Duodenal mucosa (tissue), 2 donors: Measurements from ENCODE around the gene CYTH4.

ENCODE experiments used
- H3K27ac ChIP-seq: one replicate; pipeline ENCODE4 v1.7.0; 2013; ENCODE audit warnings: low read depth, low read length
- H3K27me3 ChIP-seq, 2 donors: one replicate each; pipeline ENCODE4 v1.7.0; 2013; ENCODE audit warnings: low read length in 2 of 2, control low read depth in 1 of 2; ENCODE audit not compliant: insufficient read depth in 2 of 2, control insufficient read depth in 1 of 2
- H3K36me3 ChIP-seq, 2 donors: one replicate each; pipeline ENCODE4 v1.7.0; 2013; ENCODE audit warnings: low read length in 2 of 2, control low read depth in 1 of 2; ENCODE audit not compliant: insufficient read depth in 2 of 2, control insufficient read depth in 1 of 2
- H3K4me1 ChIP-seq, 2 donors: one replicate each; pipeline ENCODE4 v1.7.0; 2013; ENCODE audit warnings: low read length in 2 of 2, control low read depth in 1 of 2; ENCODE audit not compliant: insufficient read depth in 2 of 2, control insufficient read depth in 1 of 2
- H3K4me3 ChIP-seq, 2 donors: one replicate each; pipeline ENCODE4 v1.7.0; 2013; ENCODE audit warnings: low read length in 2 of 2, low read depth in 1 of 2
- H3K9ac ChIP-seq, 2 donors: one replicate each; pipeline ENCODE4 v1.7.0; 2013; ENCODE audit warnings: low read length in 2 of 2, low read depth in 1 of 2
- H3K9me3 ChIP-seq, 2 donors: one replicate each; pipeline ENCODE4 v1.7.0; 2013; ENCODE audit warnings: low read length in 2 of 2, control low read depth in 1 of 2; ENCODE audit not compliant: control insufficient read depth in 1 of 2

The CYTH4 gene

GRCh38 chr22:37299969-37300509 is 17.7 kb downstream of the CYTH4 start:
- no peak overlapping the region for H3K4me3 ChIP-seq
- H3K27me3 ChIP-seq = no peaks in the 10 kb centered on the region
- H3K9me3 ChIP-seq = no peaks in the 10 kb centered on the region
- peaks cover 0 to 14% of the 10 kb centered on the region in 2 donors for H3K4me1 ChIP-seq
- H3K36me3 ChIP-seq = peaks cover 0 to 14% of the 10 kb centered on the region in 2 donors
- H3K27ac ChIP-seq = no peak overlapping the region
- H3K9ac ChIP-seq = peak overlapping the region in 1 of 2 donors; percentile 21

GRCh38 chr22:37300551-37301017 is 18.3 kb downstream of the CYTH4 start:
- Histone ChIP-seq H3K9ac (no peak overlapping the region), H3K36me3 (peaks cover 0 to 14% of the 10 kb centered on the region in 2 donors), H3K27me3 (no peaks in the 10 kb centered on the region), H3K4me3 (no peak overlapping the region), H3K27ac (no peak overlapping the region), H3K9me3 (no peaks in the 10 kb centered on the region), H3K4me1 (peaks cover 0 to 14% of the 10 kb centered on the region in 2 donors)

- no peak overlapping the region for H3K27ac ChIP-seq
Measured at GRCh38 chr22:37301144-37301830, 19.0 kb downstream of the CYTH4 start.

GRCh38 chr22:37302674-37303555 is 20.6 kb downstream of the CYTH4 start:
- Histone ChIP-seq H3K36me3 (no peaks in the 10 kb centered on the region), H3K4me1 (peaks cover 21 to 30% of the 10 kb centered on the region in 2 donors), H3K27ac (no peak overlapping the region), H3K9ac (no peak overlapping the region), H3K4me3 (no peak overlapping the region), H3K27me3 (no peaks in the 10 kb centered on the region), H3K9me3 (no peaks in the 10 kb centered on the region)

More at GRCh38 chr22:37301144-37301830, 19.0 kb downstream of the CYTH4 start:
- Histone ChIP-seq H3K9ac (no peak overlapping the region), H3K4me1 (peaks cover 7 to 19% of the 10 kb centered on the region in 2 donors), H3K9me3 (no peaks in the 10 kb centered on the region), H3K4me3 (no peak overlapping the region), H3K27me3 (no peaks in the 10 kb centered on the region), H3K36me3 (peaks cover 0 to 10% of the 10 kb centered on the region in 2 donors)

- Histone ChIP-seq H3K36me3 (no peaks in the 10 kb centered on the region), H3K9ac (no peak overlapping the region), H3K27me3 (no peaks in the 10 kb centered on the region), H3K4me3 (no peak overlapping the region), H3K27ac (no peak overlapping the region), H3K9me3 (no peaks in the 10 kb centered on the region), H3K4me1 (peaks cover 30 to 33% of the 10 kb centered on the region in 2 donors)
Measured at GRCh38 chr22:37303821-37304274, 21.5 kb downstream of the CYTH4 start.

GRCh38 chr22:37304595-37305343 is 22.5 kb downstream of the CYTH4 start:
- H3K27me3 ChIP-seq = no peaks in the 10 kb centered on the region
- no peak overlapping the region for H3K4me3 ChIP-seq
- H3K9me3 ChIP-seq = no peaks in the 10 kb centered on the region
- H3K36me3 ChIP-seq = no peaks in the 10 kb centered on the region
- H3K27ac ChIP-seq = no peak overlapping the region
- H3K9ac ChIP-seq = no peak overlapping the region
- peaks cover 30 to 40% of the 10 kb centered on the region in 2 donors for H3K4me1 ChIP-seq

GRCh38 chr22:37305887-37306286 is 23.6 kb downstream of the CYTH4 start:
- Histone ChIP-seq H3K27ac (no peak overlapping the region), H3K36me3 (no peaks in the 10 kb centered on the region), H3K27me3 (no peaks in the 10 kb centered on the region), H3K9me3 (no peaks in the 10 kb centered on the region), H3K9ac (no peak overlapping the region), H3K4me3 (no peak overlapping the region), H3K4me1 (peaks cover 35 to 41% of the 10 kb centered on the region in 2 donors)

- Histone ChIP-seq H3K9me3 (no peaks in the 10 kb centered on the region), H3K27ac (peak overlapping the region; percentile 6), H3K36me3 (no peaks in the 10 kb centered on the region), H3K9ac (no peak overlapping the region), H3K27me3 (no peaks in the 10 kb centered on the region), H3K4me3 (no peak overlapping the region), H3K4me1 (peaks cover 35 to 41% of the 10 kb centered on the region in 2 donors)
Measured at GRCh38 chr22:37306494-37306829, 24.2 kb downstream of the CYTH4 start.

- Histone ChIP-seq H3K36me3 (no peaks in the 10 kb centered on the region), H3K4me3 (peak overlapping the region in 1 of 2 donors; percentile 5), H3K27ac (no peak overlapping the region), H3K9ac (no peak overlapping the region), H3K27me3 (no peaks in the 10 kb centered on the region), H3K4me1 (peaks cover 35 to 41% of the 10 kb centered on the region in 2 donors), H3K9me3 (no peaks in the 10 kb centered on the region)
Measured at GRCh38 chr22:37308385-37309200, 26.3 kb downstream of the CYTH4 start.
